Stimulated activated naive CD4-positive, alpha-beta T cell (primary cell): Measurements from ENCODE around the gene FKBP1A.

Experiments used
- DNase-seq, 6 experiments: peaks; one replicate each; lab custom pipeline; 2025; lab: John Stamatoyannopoulos, UW

FKBP1A gene

DNA sequence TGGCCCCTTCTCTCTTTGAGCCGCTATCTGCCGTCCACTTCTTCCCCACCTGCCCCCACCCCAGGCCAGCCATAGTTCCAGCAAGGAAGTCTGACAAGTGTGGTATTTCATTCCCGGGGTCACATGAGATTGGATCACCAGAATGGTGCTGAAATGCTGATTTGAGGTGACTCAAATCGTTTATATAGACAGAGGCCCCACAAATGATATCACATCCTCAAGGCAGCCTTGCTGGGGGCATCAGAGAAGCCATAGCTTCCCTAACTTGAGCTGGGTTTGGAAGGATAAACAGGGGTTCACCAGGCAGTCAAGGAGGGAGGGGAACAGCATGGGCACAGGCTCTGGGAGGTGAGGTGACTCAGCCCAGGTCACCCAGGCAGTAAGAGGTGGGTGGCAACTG, 73.8 kb downstream of the FKBP1A start:
- DNase-seq: no peak
